Heart left ventricle (tissue), 16 donors: ENCODE results near the gene GBP1. TPM values are rescaled to one million over a fixed set of nuclear protein-coding genes. Genes with fewer than 3 reads are reported as not detected.

Experiments used
- ATAC-seq, 4 donors: fragments of 200-7000 bp; cut with Tn5 transposase; one replicate each; pipeline ENCODE4 v1.9.1; 2020 to 2022; ENCODE audit warnings: moderate library complexity in 4 of 4, mild to moderate bottlenecking in 3 of 4, moderate number of reproducible peaks in 1 of 4
- DNase-seq, 5 donors: peaks; one replicate each; pipeline ENCODE4 v3.0.0-alpha.2; 2020
- H3K27ac ChIP-seq, 12 donors: fragments of 200-600 bp; sonication (generic) in 4 of 12; one replicate each; pipeline versions ENCODE4 v1.5.0 to v1.8.0; 2016 to 2022; ENCODE audit warnings: mild to moderate bottlenecking in 2 of 12
- H3K27me3 ChIP-seq, 9 donors: fragments of 200-600 bp; sonication (generic) in 2 of 9; one replicate each; pipeline versions ENCODE4 v1.5.1 to v1.8.0; 2016 to 2022; ENCODE audit warnings: mild to moderate bottlenecking in 3 of 9
- H3K36me3 ChIP-seq, 9 donors: fragments of 200-600 bp; sonication (generic) in 2 of 9; one replicate each; pipeline versions ENCODE4 v1.5.0 to v1.8.0; 2018 to 2022; ENCODE audit warnings: mild to moderate bottlenecking in 2 of 9
- H3K4me1 ChIP-seq, 12 donors: fragments of 200-600 bp; sonication (generic) in 4 of 12; one replicate each; pipeline versions ENCODE4 v1.5.0 to v1.8.0; 2016 to 2022; ENCODE audit warnings: mild to moderate bottlenecking in 3 of 12
- H3K4me3 ChIP-seq, 12 donors: fragments of 200-600 bp; sonication (generic) in 4 of 12; one replicate each; pipeline versions ENCODE4 v1.5.0 to v1.8.0; 2017 to 2022; ENCODE audit warnings: mild to moderate bottlenecking in 9 of 12, moderate library complexity in 4 of 12
- H3K9me3 ChIP-seq, 12 donors: fragments of 200-600 bp; sonication (generic) in 4 of 12; one replicate each; pipeline versions ENCODE4 v1.5.0 to v1.8.0; 2016 to 2022; ENCODE audit warnings: mild to moderate bottlenecking in 1 of 12
- POLR2A ChIP-seq, 2 donors: fragments of 450-650 bp; IDR thresholded peaks; one replicate each; pipeline ENCODE4 v1.6.1; 2017; ENCODE audit warnings: antibody characterized with exemption in 2 of 2, mild to moderate bottlenecking in 2 of 2, moderate library complexity in 2 of 2
- WGBS, 4 donors: extraction: QIAGEN DNeasy Blood & Tissue Kit in 2 of 4; methylation state at CpG; one replicate each; pipeline versions ENCODE4 v1.1.5 to v1.1.7; 2013 to 2018; 5-methylcytosine and 5-hydroxymethylcytosine counted together
- intact Hi-C, 10 donors: fragments of 100-400 bp; cut with DNase I; formaldehyde crosslinking; loops; one replicate each; pipeline versions ENCODE4 v1.11.1 to v1.14.2; 2022
- polyA plus RNA-seq, 2 donors: library from polyadenylated mRNA; stranded (reverse); fragments of 200-250 nt; gene quantifications; one replicate each; pipeline ENCODE4 v1.2.3, GENCODE V29; 2013
- total RNA-seq, 9 donors: library from RNA; depleted of rRNA in 2 of 9; stranded (reverse); fragments of >200 nt in 2 of 9; fragmentation: NEBNext Ultra II Directional in 3 of 9; extraction: Animal tissue kit (Norgen Biotek cat#: 25700) in 3 of 9; gene quantifications; one replicate each; pipeline versions ENCODE4 v1.1.0 to v1.2.4, GENCODE V29; 2016 to 2023
- TF ChIP-seq, protein P1 (sequence below), 12 donors: fragments of 200-600 bp; sonication (generic) in 4 of 12; IDR thresholded peaks; one replicate each; pipeline versions ENCODE4 v1.5.0 to v1.8.0; 2018 to 2022; ENCODE audit warnings: antibody characterized with exemption in 12 of 12, mild to moderate bottlenecking in 5 of 12
- donor health status: ischemic (EF 13 %, LVEDD 7.1; RV severe dilation, severe dysfunction).
- donor health status: healthy with polysubstance abuse.
- donor health status: DM: no; HTN: yes; CAD: no.
- donor health status: DM: no; HTN: no; CAD: no.
- donor health status: ischemic (EF 25% LVEDD 6.9; RV normal size, moderate dysfunction).
- donor health status: ischemic (EF 25% LVEDD 5.7; RV mildly dilated, moderate dysfunction).
- donor health status: healthy.
- donor health status: DM: yes; HTN: yes; CAD: no.
- donor health status: ischemic (EF 35%, LVEDD 5.7; RV mildly dilated, moderate dysfunction).
- donor health status: nonischemic (EF 11% LVEDD 7.7; RV severe dilation, severe dysfunction).
- donor health status: DM: yes; HTN: yes; CAD: no.
- donor health status: PGD.
- donor health status: ischemic (EF 29% LVEDD 5.4; RV normal size, mild dysfunction).
- donor health status: nonischemic (EF 23%, LVEDD 6.1; RV moderate dilation, normal function).

Gene GBP1
- total and polyA plus RNA-seq, 11 donors, result 3.6 to 170 (median 5.8) TPM

DNA sequence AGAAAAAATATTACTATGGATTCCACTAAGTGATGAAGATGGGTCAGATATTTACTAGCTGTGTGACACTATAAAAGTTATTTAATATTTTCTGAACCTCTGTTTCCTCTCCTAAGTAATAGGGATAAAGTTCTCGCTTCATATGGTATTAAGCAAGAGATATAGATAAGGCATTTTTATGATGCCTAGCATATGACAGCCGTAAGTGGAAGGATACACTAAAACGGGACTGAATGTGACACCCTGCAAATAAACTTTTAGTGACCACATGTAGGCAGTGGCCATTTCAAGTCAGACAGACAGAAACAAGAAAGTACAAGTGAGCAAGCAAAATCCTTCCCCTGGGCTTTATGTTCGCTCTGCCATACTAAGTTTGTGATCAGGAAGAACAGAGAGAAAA is 56.5 kb downstream of the GBP1 start:
- Histone ChIP-seq H3K27ac (no peak overlapping the region), H3K36me3 (peaks cover 0 to 95% (median 68%) of the 10 kb centered on the region in 9 donors), H3K9me3 (no peaks in the 10 kb centered on the region), H3K27me3 (no peaks in the 10 kb centered on the region), H3K4me1 (no peaks in the 10 kb centered on the region), H3K4me3 (no peak overlapping the region)
- WGBS, 4 donors, result 83 to 87% (median 84%) methylated on average over 4 of the region's 4 CpGs
- TF ChIP-seq, protein P1, sequence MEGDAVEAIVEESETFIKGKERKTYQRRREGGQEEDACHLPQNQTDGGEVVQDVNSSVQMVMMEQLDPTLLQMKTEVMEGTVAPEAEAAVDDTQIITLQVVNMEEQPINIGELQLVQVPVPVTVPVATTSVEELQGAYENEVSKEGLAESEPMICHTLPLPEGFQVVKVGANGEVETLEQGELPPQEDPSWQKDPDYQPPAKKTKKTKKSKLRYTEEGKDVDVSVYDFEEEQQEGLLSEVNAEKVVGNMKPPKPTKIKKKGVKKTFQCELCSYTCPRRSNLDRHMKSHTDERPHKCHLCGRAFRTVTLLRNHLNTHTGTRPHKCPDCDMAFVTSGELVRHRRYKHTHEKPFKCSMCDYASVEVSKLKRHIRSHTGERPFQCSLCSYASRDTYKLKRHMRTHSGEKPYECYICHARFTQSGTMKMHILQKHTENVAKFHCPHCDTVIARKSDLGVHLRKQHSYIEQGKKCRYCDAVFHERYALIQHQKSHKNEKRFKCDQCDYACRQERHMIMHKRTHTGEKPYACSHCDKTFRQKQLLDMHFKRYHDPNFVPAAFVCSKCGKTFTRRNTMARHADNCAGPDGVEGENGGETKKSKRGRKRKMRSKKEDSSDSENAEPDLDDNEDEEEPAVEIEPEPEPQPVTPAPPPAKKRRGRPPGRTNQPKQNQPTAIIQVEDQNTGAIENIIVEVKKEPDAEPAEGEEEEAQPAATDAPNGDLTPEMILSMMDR (IDR thresholded peaks at IDR 0.05), result no peak
- no peak for TF ChIP-seq POLR2A (IDR thresholded peaks at IDR 0.05)
- ATAC-seq (no peak), DNase-seq (no peak)
- intact Hi-C loops, result loop anchor here in 1 of 10 donors (10.0 kb wide), 1 partner anchor 256 kb away; no protein-coding TSS in a partner anchor

DNA sequence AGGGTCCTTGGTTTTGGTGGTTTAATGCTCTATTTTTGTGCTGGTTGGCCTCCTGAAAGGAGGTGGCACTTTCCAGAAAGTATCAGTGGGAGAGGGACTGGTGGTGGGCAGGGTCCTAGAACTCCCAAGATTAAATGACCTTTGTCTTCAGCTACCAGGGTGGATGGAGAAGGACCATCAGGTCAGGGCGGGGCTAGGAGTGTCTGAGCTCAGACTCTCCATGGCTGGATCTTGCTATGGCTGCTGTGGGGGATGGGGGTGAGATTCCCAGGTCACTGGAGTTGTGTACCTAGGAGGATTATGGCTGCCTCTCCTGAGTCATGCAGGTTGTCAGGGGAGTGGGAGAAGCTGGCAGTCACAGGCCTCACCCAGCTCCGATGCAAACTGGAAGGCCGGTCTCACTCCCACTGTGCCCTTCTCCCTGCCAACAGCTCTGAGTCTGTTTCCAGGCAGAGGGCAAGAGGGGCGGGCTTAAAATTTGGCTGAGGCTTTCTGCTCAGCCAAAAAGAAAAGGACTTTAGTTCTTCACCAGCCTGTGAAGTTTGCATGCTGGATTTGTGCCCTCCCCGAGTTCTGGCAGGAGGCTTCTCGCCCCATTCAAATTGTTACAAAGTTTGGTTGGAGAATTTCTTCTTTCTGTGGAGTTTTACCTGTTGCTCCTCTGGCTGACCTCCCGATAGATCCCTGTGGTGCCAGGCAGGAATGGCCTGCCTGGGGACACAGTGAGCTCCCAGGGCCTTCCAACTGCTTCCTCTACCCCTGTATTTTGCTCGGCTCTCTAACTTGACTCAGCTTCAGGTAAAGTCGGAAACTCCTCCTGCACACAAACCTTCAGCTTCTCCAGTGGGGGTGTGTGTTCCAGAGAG is 59.5 kb downstream of the GBP1 start:
- DNase-seq (no peak), ATAC-seq (no peak)
- WGBS, 4 donors, result 90 to 93% (median 92%) methylated on average over 7 to 9 of the region's 9 CpGs
- Histone ChIP-seq H3K27ac (no peak overlapping the region), H3K9me3 (no peaks in the 10 kb centered on the region), H3K4me1 (no peaks in the 10 kb centered on the region), H3K27me3 (no peaks in the 10 kb centered on the region), H3K4me3 (no peak overlapping the region), H3K36me3 (peaks cover 0 to 65% (median 49%) of the 10 kb centered on the region in 9 donors)
- intact Hi-C loops, result loop anchor here in 1 of 10 donors (10.0 kb wide), 1 partner anchor 259 kb away; no protein-coding TSS in a partner anchor
- TF ChIP-seq, protein P1 (IDR thresholded peaks at IDR 0.05), result no peak
- TF ChIP-seq POLR2A (IDR thresholded peaks at IDR 0.05), result no peak

Other genes with a start within 250 kb of the GBP1 start
- 10 to 100 TPM in 8 of 9 donors, 1 to 10 TPM in 1; 9.2 to 18.9 (median 12.5) TPM for gene GTF2B, start 173.6 kb downstream of the GBP1 start, total RNA-seq
- gene GTF2B, start 173.6 kb downstream of the GBP1 start, polyA plus RNA-seq, result 10 to 100 TPM in 1 of 2 donors, 1 to 10 TPM in 1; 8.3 to 17.5 TPM
- 10 to 100 TPM in 2 of 9 donors, 1 to 10 TPM in 7; 5.4 to 12.0 (median 6.8) TPM for gene KYAT3, start 72.6 kb downstream of the GBP1 start, total RNA-seq
- gene KYAT3, start 72.6 kb downstream of the GBP1 start, polyA plus RNA-seq, result 1 to 10 TPM; 3.7 to 6.6 TPM
- 10 to 100 TPM; 11.2 to 18.1 (median 12.6) TPM for gene RBMXL1, start 72.6 kb downstream of the GBP1 start, total RNA-seq
- 10 to 100 TPM in 1 of 2 donors, 1 to 10 TPM in 1; 2.4 to 12.9 TPM for gene RBMXL1, start 72.6 kb downstream of the GBP1 start, polyA plus RNA-seq
- 10 to 100 TPM in 2 of 9 donors, 1 to 10 TPM in 7; 1.2 to 30.1 (median 6.1) TPM for gene GBP3, start 42.3 kb downstream of the GBP1 start, total RNA-seq
- 1 to 10 TPM; 2.4 to 4.0 TPM for gene GBP3, start 42.3 kb downstream of the GBP1 start, polyA plus RNA-seq
- gene GBP2, start 60.9 kb upstream of the GBP1 start, total RNA-seq, result 10 to 100 TPM in 8 of 9 donors, 1 to 10 TPM in 1; 6.4 to 86.8 (median 10.9) TPM
- gene GBP2, start 60.9 kb upstream of the GBP1 start, polyA plus RNA-seq, result 10 to 100 TPM in 1 of 2 donors, 1 to 10 TPM in 1; 9.9 to 25.1 TPM
- under 1 TPM in 2 of 9 donors, not detected in 7; 0.16 to 0.17 TPM for gene GBP7, start 110.8 kb upstream of the GBP1 start, total RNA-seq
- gene GBP7, start 110.8 kb upstream of the GBP1 start, polyA plus RNA-seq, result not detected
- gene GBP4, start 133.7 kb upstream of the GBP1 start, total RNA-seq, result 10 to 100 TPM in 4 of 9 donors, 1 to 10 TPM in 5; 4.3 to 46.4 (median 6.4) TPM
- gene GBP4, start 133.7 kb upstream of the GBP1 start, polyA plus RNA-seq, result 10 to 100 TPM; 10.4 to 10.6 TPM
- 10 to 100 TPM in 2 of 9 donors, 1 to 10 TPM in 1, under 1 TPM in 6; 0.07 to 71.2 (median 0.72) TPM for gene GBP5, start 207.7 kb upstream of the GBP1 start, total RNA-seq
- gene GBP5, start 207.7 kb upstream of the GBP1 start, polyA plus RNA-seq, result under 1 TPM; 0.27 to 0.36 TPM